ENCODE measurements around the gene SEMA4A. TPM values are rescaled to one million over a fixed set of nuclear protein-coding genes. Genes with fewer than 3 reads are reported as not detected.

Gene SEMA4A
- total and polyA plus RNA-seq, 12 donors = 0.98 to 6.8 (median 1.8) TPM

GRCh38 chr1:156138458-156138867 lies 14.9 kb upstream of the SEMA4A start:
- intact Hi-C loops (cut with DNase I) = loop anchor here in 1 of 10 donors (5.0 kb wide), 1 partner anchor 89 kb away; no protein-coding TSS in a partner anchor
- peaks cover 0 to 32% (median 5%) of the 10 kb centered on the region in 9 donors for H3K4me1 ChIP-seq
- no peak overlapping the region for H3K4me3 ChIP-seq
- no peaks in the 10 kb centered on the region for H3K27me3 ChIP-seq
- H3K36me3 ChIP-seq = peaks cover 30 to 77% (median 63%) of the 10 kb centered on the region in 9 donors
- H3K9me3 ChIP-seq = no peaks in the 10 kb centered on the region
- ATAC-seq (peak in 1 of 8 donors; percentile 2), DNase-seq (no peak)
- WGBS, 2 donors = 93 to 94% methylated on average over 21 to 22 of the region's 22 CpGs
- TF ChIP-seq, protein P1, sequence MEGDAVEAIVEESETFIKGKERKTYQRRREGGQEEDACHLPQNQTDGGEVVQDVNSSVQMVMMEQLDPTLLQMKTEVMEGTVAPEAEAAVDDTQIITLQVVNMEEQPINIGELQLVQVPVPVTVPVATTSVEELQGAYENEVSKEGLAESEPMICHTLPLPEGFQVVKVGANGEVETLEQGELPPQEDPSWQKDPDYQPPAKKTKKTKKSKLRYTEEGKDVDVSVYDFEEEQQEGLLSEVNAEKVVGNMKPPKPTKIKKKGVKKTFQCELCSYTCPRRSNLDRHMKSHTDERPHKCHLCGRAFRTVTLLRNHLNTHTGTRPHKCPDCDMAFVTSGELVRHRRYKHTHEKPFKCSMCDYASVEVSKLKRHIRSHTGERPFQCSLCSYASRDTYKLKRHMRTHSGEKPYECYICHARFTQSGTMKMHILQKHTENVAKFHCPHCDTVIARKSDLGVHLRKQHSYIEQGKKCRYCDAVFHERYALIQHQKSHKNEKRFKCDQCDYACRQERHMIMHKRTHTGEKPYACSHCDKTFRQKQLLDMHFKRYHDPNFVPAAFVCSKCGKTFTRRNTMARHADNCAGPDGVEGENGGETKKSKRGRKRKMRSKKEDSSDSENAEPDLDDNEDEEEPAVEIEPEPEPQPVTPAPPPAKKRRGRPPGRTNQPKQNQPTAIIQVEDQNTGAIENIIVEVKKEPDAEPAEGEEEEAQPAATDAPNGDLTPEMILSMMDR (IDR thresholded peaks at IDR 0.05) = no peak
- H3K27ac ChIP-seq = peak overlapping the region in 2 of 10 donors; percentile 9 to 15

GRCh38 chr1:156140879-156141707 lies 12.3 kb upstream of the SEMA4A start:
- Histone ChIP-seq H3K36me3 (peaks cover 21 to 50% (median 37%) of the 10 kb centered on the region in 9 donors), H3K27ac (peak overlapping the region in 7 of 10 donors; percentile 28 to 62 (median 54)), H3K9me3 (no peaks in the 10 kb centered on the region), H3K27me3 (no peaks in the 10 kb centered on the region), H3K4me3 (no peak overlapping the region), H3K4me1 (peaks cover 3 to 38% (median 11%) of the 10 kb centered on the region in 9 donors)
- peak in 1 of 2 donors; percentile 45 for DNase-seq
- peak; percentile 10 to 65 (median 40) for ATAC-seq
- 34 to 48% methylated on average over 20 of the region's 20 CpGs for WGBS, 2 donors
- TF ChIP-seq, protein P1 (IDR thresholded peaks at IDR 0.05) = peak; percentile 31 to 73 (median 68)
- intact Hi-C loops (cut with DNase I) = loop anchor here in 2 of 10 donors (5.0 kb wide), 2 partner anchors 49 to 71 kb away; partner anchors contain the start of gene PMF1 (in 1 of the 2)

- H3K27me3 ChIP-seq = no peaks in the 10 kb centered on the region
- intact Hi-C loops (cut with DNase I) = loop anchor here in 2 of 10 donors (5.0 kb wide), 2 partner anchors 52 to 68 kb away; partner anchors contain the start of gene PMF1 (in 1 of the 2)
- H3K27ac ChIP-seq = no peak overlapping the region
These were observed 9.5 kb upstream of the SEMA4A start for GRCh38 chr1:156143765-156144489.

More at GRCh38 chr1:156143765-156144489, 9.5 kb upstream of the SEMA4A start:
- H3K4me3 ChIP-seq = no peak overlapping the region
- H3K4me1 ChIP-seq = peaks cover 8 to 46% (median 24%) of the 10 kb centered on the region in 9 donors
- WGBS, 2 donors = 73% methylated on average over 11 of the region's 11 CpGs
- ATAC-seq (no peak), DNase-seq (no peak)
- TF ChIP-seq, protein P1 (IDR thresholded peaks at IDR 0.05) = no peak
- H3K36me3 ChIP-seq = peaks cover 0 to 22% (median 9%) of the 10 kb centered on the region in 9 donors
- H3K9me3 ChIP-seq = no peaks in the 10 kb centered on the region

All from heart right ventricle (tissue), 16 donors.